PFSK-1 (cell line): ENCODE measurements around the gene FGFR2.

Experiments used
- POLR2AphosphoS5 ChIP-seq: IDR thresholded peaks from 2 replicates; pipeline ENCODE4 v1.6.1; 2012; ENCODE audit warnings: low read depth, mild to moderate bottlenecking, control low read depth, low read length, moderate library complexity
- SIN3A ChIP-seq: IDR thresholded peaks from 2 replicates; pipeline ENCODE4 v1.6.1; 2012; ENCODE audit warnings: mild to moderate bottlenecking, low read length, moderate library complexity, borderline replicate concordance; ENCODE audit not compliant: insufficient read depth

DNA sequence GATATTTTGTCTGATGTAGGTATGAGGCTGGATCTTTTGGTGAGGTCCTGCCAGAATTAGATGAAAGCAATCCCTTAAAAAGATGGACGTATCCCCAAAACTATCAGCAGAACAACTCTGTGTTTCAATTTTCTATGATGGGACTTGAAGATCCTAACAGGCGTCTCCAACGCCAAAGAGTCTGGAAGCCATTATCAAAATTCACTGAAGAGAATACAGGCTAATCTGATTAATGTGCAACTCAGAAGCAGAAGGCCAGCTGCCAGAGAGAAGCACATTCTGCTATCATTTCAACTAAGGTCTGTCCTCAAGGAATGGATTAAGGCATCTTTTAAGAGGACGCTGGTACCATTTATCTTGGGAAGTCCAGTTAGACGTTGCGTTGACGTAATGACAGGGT, 119.7 kb downstream of the FGFR2 start:
- TF ChIP-seq SIN3A (no peak), POLR2AphosphoS5 (no peak)
